HL-60 (cell line): ENCODE results near the gene MOV10L1.

ENCODE experiments used
- CTCF ChIP-seq: IDR thresholded peaks from one replicate; pipeline ENCODE4 v1.5.1; 2011; ENCODE audit warnings: low read length, control low read depth, inconsistent platforms; ENCODE audit not compliant: insufficient read depth
- POLR2AphosphoS5 ChIP-seq: IDR thresholded peaks from 2 replicates; pipeline ENCODE4 v1.6.1; 2012; ENCODE audit warnings: low read depth
- REST ChIP-seq: IDR thresholded peaks from 2 replicates; pipeline ENCODE4 v1.6.1; 2012; ENCODE audit warnings: low read depth; ENCODE audit not compliant: insufficient replicate concordance
- SPI1 ChIP-seq: IDR thresholded peaks from 2 replicates; pipeline ENCODE4 v1.6.1; 2012; ENCODE audit warnings: low read depth, mild to moderate bottlenecking, borderline replicate concordance

GRCh38 chr22:50153056-50153755 is 63.4 kb downstream of the MOV10L1 start:
- TF ChIP-seq CTCF (no peak), SPI1 (no peak), POLR2AphosphoS5 (no peak), REST (no peak)
